ENCODE measurements around the gene SRPK1.

- TF ChIP-seq POLR2A (IDR thresholded peaks at IDR 0.05), result no peak
- TF ChIP-seq, protein P1, sequence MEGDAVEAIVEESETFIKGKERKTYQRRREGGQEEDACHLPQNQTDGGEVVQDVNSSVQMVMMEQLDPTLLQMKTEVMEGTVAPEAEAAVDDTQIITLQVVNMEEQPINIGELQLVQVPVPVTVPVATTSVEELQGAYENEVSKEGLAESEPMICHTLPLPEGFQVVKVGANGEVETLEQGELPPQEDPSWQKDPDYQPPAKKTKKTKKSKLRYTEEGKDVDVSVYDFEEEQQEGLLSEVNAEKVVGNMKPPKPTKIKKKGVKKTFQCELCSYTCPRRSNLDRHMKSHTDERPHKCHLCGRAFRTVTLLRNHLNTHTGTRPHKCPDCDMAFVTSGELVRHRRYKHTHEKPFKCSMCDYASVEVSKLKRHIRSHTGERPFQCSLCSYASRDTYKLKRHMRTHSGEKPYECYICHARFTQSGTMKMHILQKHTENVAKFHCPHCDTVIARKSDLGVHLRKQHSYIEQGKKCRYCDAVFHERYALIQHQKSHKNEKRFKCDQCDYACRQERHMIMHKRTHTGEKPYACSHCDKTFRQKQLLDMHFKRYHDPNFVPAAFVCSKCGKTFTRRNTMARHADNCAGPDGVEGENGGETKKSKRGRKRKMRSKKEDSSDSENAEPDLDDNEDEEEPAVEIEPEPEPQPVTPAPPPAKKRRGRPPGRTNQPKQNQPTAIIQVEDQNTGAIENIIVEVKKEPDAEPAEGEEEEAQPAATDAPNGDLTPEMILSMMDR (IDR thresholded peaks at IDR 0.05), result no peak
These were observed 122.9 kb downstream of the SRPK1 start for GRCh38 chr6:35797837-35798526.

All from uterus (tissue), 2 donors.